Stimulated activated CD4-positive, alpha-beta T cell treated with anti-CD3 and anti-CD28 coated beads, Interleukin-2, amount 100 ng/mL, for 24 hours (primary cell): Measurements from ENCODE around the gene TBL2.
"Not testable (repeated sequence)": the region's sequence is repeated elsewhere in the genome, so short reads cannot be mapped to it uniquely, and the experiment has no call there.

Source experiments
- DNase-seq, 2 donors: peaks; one replicate each; pipeline ENCODE4 v3.0.0-alpha.2; 2020

The TBL2 gene

DNA sequence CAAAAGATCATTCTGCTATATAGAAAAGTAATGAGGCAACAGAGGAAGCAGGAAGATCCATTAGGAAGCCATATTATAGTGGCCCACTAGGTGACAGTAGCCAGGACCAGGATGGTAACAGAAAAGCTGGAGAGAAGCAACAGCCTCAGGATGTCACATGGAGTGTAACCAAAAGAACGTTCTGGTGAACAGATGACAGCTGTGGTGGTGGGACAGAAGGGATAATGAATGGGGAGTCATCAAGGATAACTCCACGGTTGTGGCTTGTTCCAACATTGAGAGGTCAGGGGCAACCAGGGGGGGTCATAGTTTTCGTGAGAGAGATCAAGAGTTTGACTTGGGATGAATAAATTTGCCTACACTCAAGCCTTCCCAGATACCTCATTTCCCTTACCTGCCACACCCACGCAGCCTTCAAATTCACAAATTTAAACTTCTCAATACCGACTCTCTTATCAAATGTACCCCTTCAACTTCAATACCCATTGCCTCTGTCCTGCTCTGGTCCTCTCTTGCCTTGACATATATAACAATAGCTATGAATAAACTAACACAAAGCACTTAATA lies 9.3 kb downstream of the TBL2 start:
- no peak for DNase-seq

GRCh38 chr7:73567846-73568685 lies 10.3 kb downstream of the TBL2 start:
- DNase-seq, result no peak

- no peak for DNase-seq
Observed at GRCh38 chr7:73567140-73567539, 11.2 kb downstream of the TBL2 start.

DNA sequence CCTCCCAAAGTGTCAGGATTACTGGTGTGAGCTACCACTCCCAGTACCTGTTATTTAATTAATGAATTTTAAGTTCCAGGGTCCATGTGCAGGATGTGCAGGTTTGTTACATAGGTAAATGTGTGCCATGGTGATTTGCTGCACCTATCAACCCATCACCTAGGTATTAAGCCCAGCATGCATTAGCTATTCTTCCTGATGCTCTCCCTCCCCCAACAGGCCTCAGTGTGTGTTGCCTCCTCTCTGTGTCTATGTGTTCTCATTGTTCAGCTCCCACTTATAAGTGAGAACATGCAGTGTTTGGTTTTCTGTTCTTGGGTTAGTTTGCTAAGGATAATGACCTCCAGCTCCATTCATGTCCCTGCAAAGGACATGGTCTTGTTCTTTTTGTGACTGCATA lies 11.9 kb downstream of the TBL2 start:
- DNase-seq, result not testable (repeated sequence)

GRCh38 chr7:73565675-73566340 lies 12.6 kb downstream of the TBL2 start:
- no peak for DNase-seq

- no peak for DNase-seq
Observed at GRCh38 chr7:73560109-73560835, 18.1 kb downstream of the TBL2 start.

GRCh38 chr7:73557397-73558257 lies 20.8 kb downstream of the TBL2 start, which contains the start of gene BCL7B:
TSS of gene BCL7B (minus strand) at chr7:73557690. CDS start at chr7:73557578, 112 bp downstream.
- peak; percentile 77 to 81 for DNase-seq

- DNase-seq, result peak; percentile 90 to 94
Observed at GRCh38 chr7:73557108-73557396, 21.3 kb downstream of the TBL2 start.

- no peak for DNase-seq
Observed at GRCh38 chr7:73556208-73557107, 21.9 kb downstream of the TBL2 start.

DNA sequence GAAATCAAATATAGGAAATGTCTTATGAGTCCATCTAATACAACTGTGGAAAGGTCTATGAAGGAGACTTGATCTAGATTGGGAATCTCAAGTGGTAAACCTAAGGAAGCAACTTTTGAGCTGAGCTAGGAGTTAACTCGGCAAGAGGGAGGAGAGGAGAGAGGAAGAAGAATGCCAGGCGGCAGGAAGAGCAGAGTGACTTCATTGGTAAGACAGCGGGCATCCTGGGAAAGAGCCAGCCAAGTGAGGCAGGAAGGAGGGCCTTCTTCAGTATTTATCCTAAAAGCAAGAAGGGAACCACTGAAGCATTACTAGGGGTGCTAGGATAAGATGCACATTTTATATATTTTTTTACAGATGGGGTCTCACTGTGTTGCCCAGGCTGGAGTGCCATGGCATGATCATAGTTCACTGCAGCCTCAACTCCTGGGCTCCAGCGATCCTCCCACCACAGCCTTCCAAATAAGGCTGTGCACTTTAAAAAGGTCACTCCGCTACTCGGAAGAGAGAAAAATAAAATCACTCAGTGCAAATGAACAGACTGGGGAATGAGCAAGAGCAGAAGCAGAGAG lies 22.9 kb downstream of the TBL2 start:
- no peak for DNase-seq

DNA sequence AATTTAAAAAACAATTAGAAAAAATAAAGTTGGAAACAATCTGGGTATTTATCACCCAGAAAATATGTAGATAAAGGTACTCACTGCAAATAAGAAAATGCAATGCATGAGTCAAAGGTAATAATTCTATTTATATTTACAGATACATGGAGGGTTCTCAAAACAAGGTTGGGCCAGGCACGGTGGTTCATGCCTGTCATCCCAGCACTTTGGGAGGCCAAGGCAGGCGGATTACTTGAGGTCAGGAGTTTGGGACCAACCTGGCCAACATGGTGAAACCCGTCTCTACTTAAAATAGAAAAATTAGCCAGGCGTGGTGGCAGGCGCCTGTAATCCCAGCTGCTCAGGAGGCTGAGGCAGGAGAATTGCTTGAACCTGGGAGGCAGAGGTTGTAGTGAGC lies 28.3 kb downstream of the TBL2 start:
- not testable (repeated sequence) for DNase-seq

- DNase-seq, result no peak
Observed at GRCh38 chr7:73549176-73549575, 29.2 kb downstream of the TBL2 start.

DNA sequence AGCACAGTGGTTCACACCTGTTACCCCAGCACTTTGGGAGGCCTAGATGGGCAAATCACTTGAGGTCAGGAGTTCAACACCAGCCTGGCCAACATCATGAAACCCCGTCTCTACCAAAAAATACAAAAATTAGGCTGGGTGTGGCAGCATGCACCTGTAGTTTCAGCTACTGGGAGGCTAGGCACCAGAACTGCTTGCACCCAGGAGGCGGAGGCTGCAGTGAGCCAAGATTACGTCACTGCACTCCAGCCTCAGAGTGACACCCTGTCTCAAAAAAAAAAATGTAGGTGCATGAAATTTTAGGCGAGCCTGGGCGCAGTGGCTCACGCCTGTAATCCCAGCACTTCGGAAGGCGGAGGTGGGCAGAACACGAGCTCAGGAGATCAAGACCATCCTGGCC lies 30.5 kb downstream of the TBL2 start:
- DNase-seq, result no peak

DNA sequence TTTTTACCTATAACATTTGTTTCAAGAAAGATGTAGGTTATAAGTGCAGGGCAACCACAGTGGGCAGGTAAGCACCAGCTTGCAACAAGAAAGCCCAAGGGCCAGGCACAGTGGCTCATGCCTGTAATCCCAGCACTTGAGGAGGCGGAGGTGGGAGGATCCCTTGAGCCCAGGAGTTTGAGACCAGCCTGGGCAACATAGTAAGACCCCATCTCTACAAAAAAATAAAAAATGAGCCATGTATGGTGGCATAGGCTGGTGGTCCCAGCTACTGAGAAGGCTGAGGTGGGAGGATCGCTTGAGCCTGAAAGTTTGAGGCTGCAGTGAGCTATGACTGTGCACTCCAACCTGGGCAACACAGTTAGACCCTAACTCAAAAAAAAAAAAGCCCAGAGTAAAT lies 33.7 kb downstream of the TBL2 start:
- DNase-seq, result no peak

- no peak for DNase-seq
Observed at GRCh38 chr7:73541722-73542121, 36.7 kb downstream of the TBL2 start.

- DNase-seq, result no peak
Observed at GRCh38 chr7:73539709-73540108, 38.7 kb downstream of the TBL2 start.

DNA sequence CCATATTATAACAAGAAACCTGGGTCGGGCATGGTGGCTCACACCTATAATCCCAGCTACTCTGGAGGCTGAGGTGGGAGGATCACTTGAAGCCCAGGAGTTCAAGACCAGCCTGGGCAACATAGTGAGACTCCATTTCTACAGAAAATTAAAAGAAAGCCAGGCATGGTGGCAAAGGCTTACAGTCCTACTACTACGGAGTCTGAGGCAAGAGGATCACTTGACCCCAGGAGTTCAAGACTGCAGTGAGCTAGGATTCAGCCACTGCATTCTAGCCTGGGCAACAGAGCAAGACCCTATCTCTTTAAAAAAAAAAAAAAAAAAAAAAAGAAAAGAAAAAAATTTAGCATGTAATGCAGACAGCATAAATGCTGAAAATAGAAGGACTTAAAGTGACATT lies 39.9 kb downstream of the TBL2 start:
- not testable (repeated sequence) for DNase-seq

DNA sequence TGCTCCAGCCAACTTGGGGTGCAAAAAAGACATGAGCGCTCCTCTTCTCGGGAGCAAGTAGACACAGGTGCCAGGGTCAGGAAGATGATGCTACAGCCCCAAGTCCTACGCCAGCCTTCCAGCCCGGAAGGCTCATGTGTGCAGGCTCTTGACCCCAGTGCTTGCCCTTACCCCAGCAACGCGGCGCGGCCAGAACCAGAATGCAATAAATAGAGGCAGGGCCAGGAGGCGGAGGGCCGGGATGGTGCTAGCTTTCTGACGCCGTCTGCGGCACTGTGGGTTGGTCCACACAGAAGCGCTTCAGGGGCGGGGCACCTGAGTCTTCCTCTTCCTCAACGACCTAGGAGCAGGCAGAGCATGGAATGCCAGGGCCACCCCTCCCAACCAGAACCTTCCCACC lies 41.3 kb downstream of the TBL2 start:
- DNase-seq, result no peak

DNA sequence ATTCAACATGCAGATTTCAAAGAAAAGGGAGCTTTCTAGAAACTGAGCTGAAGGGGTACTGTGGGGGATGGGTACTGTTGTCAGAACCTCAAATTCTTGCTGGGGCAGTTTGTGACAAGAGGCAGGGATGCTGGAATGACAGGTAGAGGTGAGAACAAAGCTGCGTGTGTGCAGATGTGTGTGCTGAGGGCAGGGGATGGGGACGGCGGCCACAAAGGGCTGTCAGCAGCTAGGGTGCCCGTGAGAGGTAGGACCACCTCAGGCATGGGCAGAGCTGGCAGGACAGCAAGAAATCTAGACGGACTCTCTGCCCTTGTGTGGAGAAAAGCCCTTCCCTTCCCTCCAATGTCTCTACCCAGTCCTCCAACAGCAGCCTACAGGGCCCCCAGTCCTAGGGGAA lies 41.9 kb downstream of the TBL2 start:
- DNase-seq, result no peak

DNA sequence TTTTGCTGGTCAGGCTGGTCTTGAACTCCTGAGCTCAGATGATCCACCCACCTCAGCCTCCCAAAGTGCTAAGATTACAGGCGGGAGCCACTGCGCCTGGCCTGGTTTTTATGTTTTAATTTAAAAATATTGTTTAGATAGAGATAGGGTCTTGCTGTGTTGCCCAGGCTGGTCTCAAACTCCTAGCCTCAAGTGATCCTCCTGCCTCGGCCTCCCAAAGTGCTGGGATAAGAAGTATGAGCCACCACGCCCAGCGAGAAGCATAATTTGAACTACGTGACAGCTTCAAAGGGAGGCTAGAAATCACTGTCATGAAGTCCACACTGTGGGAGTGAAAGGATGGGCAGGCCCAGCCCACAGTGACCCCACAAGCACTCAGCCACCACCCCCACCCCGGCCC lies 42.5 kb downstream of the TBL2 start:
- DNase-seq, result not testable (repeated sequence)

- no peak for DNase-seq
Observed at GRCh38 chr7:73533742-73534141, 44.6 kb downstream of the TBL2 start.
